ENCODE data around the gene MYO1F. TPM values are rescaled to one million over a fixed set of nuclear protein-coding genes. Genes with fewer than 3 reads are reported as not detected.

MYO1F gene
- total RNA-seq, 1 donor from 2014 or later: 0.05 TPM

DNA sequence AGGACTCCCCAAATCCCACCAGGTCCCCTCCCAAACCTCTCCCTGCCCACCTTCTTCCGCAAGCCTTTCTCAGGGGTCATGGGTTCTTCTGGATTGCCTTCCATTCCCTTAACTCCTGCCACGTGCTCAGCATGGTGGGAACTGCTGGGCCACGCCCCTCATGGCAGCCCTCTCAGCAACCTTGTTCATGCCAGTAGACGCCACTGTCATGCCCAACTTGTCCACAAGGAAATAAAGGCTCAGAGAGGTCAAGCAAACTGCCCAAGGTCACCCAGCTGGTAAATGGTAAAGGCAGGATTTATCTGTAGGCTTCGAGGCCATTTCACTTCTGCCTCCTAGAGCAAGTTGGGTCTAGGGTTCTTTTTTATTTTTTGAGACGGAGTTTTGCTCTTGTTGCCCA lies 85.7 kb downstream of the MYO1F start:
- no peak for DNase-seq (ENCODE audit: low read depth)

GRCh38 chr19:8490873-8491272 lies 86.4 kb downstream of the MYO1F start:
- no peak for DNase-seq (ENCODE audit: low read depth)

- DNase-seq (ENCODE audit: low read depth): no peak
These were observed 86.9 kb downstream of the MYO1F start for GRCh38 chr19:8490395-8490760.

GRCh38 chr19:8489561-8490394 lies 87.5 kb downstream of the MYO1F start:
- no peak for DNase-seq (ENCODE audit: low read depth)

- no peak for DNase-seq (ENCODE audit: low read depth)
These were observed 88.9 kb downstream of the MYO1F start for GRCh38 chr19:8488365-8488764.

GRCh38 chr19:8487137-8487851 lies 89.9 kb downstream of the MYO1F start:
- no peak for DNase-seq (ENCODE audit: low read depth)

- no peak for DNase-seq (ENCODE audit: low read depth)
These were observed 90.5 kb downstream of the MYO1F start for GRCh38 chr19:8486661-8487136.

- no peak for DNase-seq (ENCODE audit: low read depth)
These were observed 91.5 kb downstream of the MYO1F start for GRCh38 chr19:8485561-8486371.

DNA sequence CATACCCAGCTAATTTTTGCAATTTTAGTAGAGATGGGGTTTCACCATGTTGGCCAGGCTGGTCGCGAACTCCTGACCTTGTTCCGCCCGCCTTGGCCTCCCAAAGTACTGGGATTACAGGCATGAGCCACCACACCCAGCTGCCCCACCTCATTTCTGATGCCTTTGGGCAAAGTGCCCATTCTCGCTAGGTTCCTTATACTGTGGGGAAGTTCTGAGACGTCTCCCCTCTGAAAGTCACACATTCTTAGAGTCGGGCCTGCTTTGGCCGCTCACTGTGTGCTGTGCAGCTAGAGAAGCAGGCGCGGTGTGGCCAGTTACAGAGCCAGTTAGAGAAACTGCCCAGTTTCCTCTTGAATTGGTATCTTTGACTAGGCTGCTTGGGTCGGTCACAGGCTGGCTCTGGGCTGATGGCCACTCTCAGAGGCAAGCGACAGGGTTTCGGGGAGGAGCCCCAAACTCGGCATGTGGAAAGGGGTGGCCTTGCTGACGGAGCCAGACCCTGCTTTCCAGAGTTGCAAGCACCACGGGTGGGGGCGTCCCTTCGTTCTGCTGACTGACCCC lies 92.8 kb downstream of the MYO1F start:
- DNase-seq (ENCODE audit: low read depth): no peak

GRCh38 chr19:8483165-8483564 lies 94.1 kb downstream of the MYO1F start:
- no peak for DNase-seq (ENCODE audit: low read depth)

DNA sequence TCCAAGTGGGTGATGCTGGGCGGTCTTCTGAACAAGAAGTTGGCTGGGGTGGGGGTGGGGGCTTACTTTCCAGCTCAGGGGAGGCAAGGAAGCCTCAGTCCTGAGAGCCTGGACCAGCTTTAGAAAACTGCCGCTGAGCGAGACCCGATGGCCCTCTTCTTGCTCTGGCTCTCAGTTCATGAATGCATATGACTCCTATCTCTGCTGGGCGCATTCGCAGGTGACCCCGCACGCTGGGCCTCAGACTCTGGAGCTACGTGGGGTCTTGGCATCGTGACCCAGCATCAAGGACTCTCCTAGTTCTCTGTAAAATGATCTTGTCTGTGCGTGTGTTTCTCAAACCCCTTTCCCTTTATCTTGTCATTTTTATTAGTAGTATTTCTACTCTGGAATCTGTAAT lies 94.5 kb downstream of the MYO1F start:
- no peak for DNase-seq (ENCODE audit: low read depth)

DNA sequence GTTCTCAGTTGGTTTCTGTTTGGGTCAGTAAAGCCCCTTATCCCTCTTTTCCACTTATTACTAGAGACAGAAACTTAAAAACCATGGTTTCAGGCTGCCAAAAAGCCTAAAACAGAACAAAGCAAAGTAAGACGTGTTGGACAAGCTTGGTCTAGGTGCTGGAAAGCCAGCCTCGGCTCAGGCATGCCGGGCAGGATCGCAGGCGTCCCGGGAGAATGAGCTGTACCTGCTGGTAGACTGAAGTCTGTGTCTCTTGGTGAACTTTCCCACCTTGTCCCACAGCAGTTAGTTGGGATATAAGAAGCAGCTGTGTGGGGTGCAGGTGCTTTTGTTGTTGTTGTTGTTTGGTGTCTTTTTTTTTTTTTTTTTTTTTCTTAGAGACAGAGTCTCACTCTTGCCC lies 95.6 kb downstream of the MYO1F start:
- DNase-seq (ENCODE audit: low read depth): no peak

- no peak for DNase-seq (ENCODE audit: low read depth)
These were observed 96.0 kb downstream of the MYO1F start for GRCh38 chr19:8481201-8481600.

DNA sequence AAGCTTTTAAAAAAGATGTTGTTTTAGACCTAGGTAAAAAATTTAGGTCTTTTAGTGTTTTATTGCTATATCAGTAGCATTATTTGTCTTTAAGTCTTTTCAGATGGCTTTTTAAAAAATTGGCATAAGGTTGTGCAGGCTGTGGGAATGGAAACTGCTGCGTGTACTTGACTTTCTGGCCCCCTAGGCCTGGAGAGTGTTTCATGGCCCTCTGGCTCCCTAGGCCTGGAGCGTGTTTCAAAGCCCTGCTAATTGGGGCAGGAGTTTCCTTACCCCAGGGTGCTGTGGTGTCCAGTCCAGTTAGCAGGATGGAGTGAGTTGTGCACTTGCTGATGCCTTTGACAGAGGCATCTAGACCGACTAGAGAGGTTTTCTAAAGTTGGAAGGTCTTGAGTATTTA lies 98.6 kb downstream of the MYO1F start:
- no peak for DNase-seq (ENCODE audit: low read depth)

- DNase-seq (ENCODE audit: low read depth): no peak
These were observed 99.4 kb downstream of the MYO1F start for GRCh38 chr19:8477889-8478288.

DNA sequence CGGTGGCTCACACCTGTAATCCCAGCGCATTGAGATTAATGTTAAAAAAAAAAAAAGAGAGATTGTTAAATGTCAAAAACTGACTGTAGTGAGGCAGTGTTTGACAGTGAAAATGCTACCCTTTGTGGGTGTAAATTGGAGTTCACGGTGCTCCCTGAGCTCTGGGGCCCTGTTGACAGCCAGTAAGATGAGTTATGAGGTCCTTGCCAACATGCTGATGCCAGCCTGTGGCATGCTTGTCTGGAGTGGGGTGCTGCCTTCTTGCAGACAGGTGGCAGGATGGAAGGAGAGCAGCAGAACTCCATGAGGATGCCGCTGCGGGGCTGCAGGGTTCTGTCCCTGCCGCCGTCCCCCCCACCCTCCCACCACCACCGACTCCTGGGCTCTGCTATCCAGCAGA lies 100.7 kb downstream of the MYO1F start:
- no peak for DNase-seq (ENCODE audit: low read depth)

GRCh38 chr19:8475005-8475404 lies 102.2 kb downstream of the MYO1F start:
- no peak for DNase-seq (ENCODE audit: low read depth)

DNA sequence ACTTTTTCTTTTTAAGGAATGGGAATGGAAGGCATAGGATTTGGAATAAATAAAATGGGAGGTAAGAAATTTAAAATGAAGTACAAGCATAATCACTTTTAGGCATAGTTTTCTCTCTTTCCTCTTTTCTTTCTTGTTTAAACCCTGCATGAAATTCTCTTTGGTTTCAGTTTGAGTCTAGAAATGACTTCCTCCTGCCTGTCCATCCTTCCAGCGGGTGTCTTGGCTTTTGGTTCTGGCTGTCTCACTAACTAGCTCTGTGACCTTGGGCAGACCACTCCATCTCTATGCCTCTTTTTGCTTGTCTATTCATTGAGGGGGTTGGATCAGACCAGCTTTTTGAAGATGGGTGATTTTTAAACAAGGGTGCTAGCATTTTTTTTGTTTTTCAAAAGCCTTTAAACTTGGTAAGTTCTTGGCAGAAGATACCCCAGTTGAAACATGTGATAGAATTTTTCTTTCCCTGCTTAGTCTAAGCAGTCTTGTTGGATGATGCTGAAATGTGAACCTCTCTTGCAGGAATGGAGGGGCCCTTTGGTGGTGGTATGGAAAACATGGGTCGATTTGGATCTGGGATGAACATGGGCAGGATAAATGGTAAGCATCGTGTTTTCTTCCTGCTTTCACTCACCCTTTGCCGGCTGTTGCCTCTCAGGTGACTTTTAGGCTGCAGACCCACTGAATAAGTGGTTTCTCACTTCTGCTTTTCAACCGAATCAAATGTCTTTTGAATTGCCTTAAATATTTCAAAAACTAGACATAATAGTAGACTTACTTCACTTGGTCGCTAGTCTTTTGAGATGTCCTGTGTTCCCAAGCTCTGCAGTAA lies 103.4 kb downstream of the MYO1F start:
- no peak for DNase-seq (ENCODE audit: low read depth)
